GM12878 (cell line): ENCODE results near the gene CD177. TPM values are rescaled to one million over a fixed set of nuclear protein-coding genes. Genes with fewer than 3 reads are reported as not detected.
"Not testable (repeated sequence)": the region's sequence is repeated elsewhere in the genome, so short reads cannot be mapped to it uniquely, and the experiment has no call there.

Source experiments
- ATAC-seq: fragments of 200-7000 bp; cut with Tn5 transposase; 3 replicates; pipeline ENCODE4 v1.9.1; 2020; ENCODE audit warnings: mild to moderate bottlenecking, moderate library complexity
- BruUV-seq: library from RNA; stranded (reverse); fragments of 400-500 nt; replicated peaks from 2 replicates; lab custom pipeline; 2021; lab: Mats Ljungman, UMichigan
- CTCF ChIA-PET: fragments of 300-600 bp; sonication (Branson Sonifier 250); formaldehyde crosslinking; extraction: SDS; loops from one replicate; lab custom pipeline; 2021; ENCODE audit warnings: inconsistent platforms; lab: Yijun Ruan, JAX
- POLR2A ChIA-PET: fragments of 350-600 bp; formaldehyde crosslinking; extraction: SDS; loops from one replicate; lab custom pipeline; 2021; ENCODE audit warnings: inconsistent platforms; lab: Charles Lee
- RAD21 ChIA-PET: fragments of 300-600 bp; sonication (Branson Sonifier 250); formaldehyde crosslinking; loops from one replicate; lab custom pipeline; 2023; ENCODE audit warnings: antibody characterized with exemption; ENCODE audit not compliant: unreplicated experiment; lab: Charles Lee
- SMC1A ChIA-PET: fragments of 300-600 bp; sonication (Branson Sonifier 250); formaldehyde crosslinking; loops from one replicate; lab custom pipeline; 2023; ENCODE audit not compliant: unreplicated experiment, uncharacterized antibody; lab: Charles Lee
- DNase-seq: peaks from one replicate; pipeline ENCODE4 v3.0.0-alpha.2; 2011; ENCODE audit warnings: low read depth, low spot score
- FAIRE-seq: peaks from 3 replicates; lab custom pipeline; 2011; peaks lifted over from hg19 to GRCh38; lab: Jason Lieb, UNC
- H2AFZ ChIP-seq: 2 replicates; pipeline ENCODE4 v1.6.0; 2011; ENCODE audit warnings: low read depth, low read length, control low read depth; ENCODE audit not compliant: control insufficient read depth
- H3K27ac ChIP-seq: 2 replicates; pipeline ENCODE4 v1.5.1; 2011; ENCODE audit warnings: control low read depth; ENCODE audit not compliant: control insufficient read depth, insufficient read depth
- H3K27me3 ChIP-seq, 2 experiments: replicated peaks in 1 of 2; 2 replicates each; pipeline versions ENCODE4 v1.6.0 to v1.6.1; 2011; ENCODE audit warnings: low read length in 1 of 2; ENCODE audit not compliant: control insufficient read depth in 2 of 2, insufficient read depth in 2 of 2
- H3K36me3 ChIP-seq, 2 experiments: 2 replicates each; pipeline ENCODE4 v1.5.1; 2011; ENCODE audit warnings: low read length in 1 of 2; ENCODE audit not compliant: control insufficient read depth in 2 of 2, insufficient read depth in 2 of 2
- H3K4me1 ChIP-seq: 2 replicates; pipeline ENCODE4 v1.6.1; 2011; ENCODE audit warnings: mild to moderate bottlenecking, low read length, moderate library complexity, mixed read lengths; ENCODE audit not compliant: control insufficient read depth, insufficient read depth
- H3K4me2 ChIP-seq: 2 replicates; pipeline ENCODE4 v1.6.0; 2011; ENCODE audit warnings: control low read depth; ENCODE audit not compliant: control insufficient read depth, insufficient read depth
- H3K4me3 ChIP-seq: fragments of 200-600 bp; sonication (generic); 2 replicates; pipeline ENCODE4 v1.5.1; 2016
- H3K79me2 ChIP-seq: 2 replicates; pipeline ENCODE4 v1.6.0; 2011; ENCODE audit warnings: low read length; ENCODE audit not compliant: control insufficient read depth, insufficient read depth
- H3K9ac ChIP-seq: 2 replicates; pipeline ENCODE4 v1.8.0; 2011; ENCODE audit warnings: low read length, control low read depth, mixed read lengths; ENCODE audit not compliant: control insufficient read depth, insufficient read depth
- H3K9me3 ChIP-seq: replicated peaks from 3 replicates; pipeline ENCODE4 v1.5.1; 2011; ENCODE audit warnings: mild to moderate bottlenecking, low read length; ENCODE audit not compliant: control insufficient read depth, insufficient read depth
- H4K20me1 ChIP-seq: 2 replicates; pipeline ENCODE4 v1.6.0; 2011; ENCODE audit not compliant: control insufficient read depth, insufficient read depth
- ATF7 ChIP-seq: fragments of 450-650 bp; IDR thresholded peaks from 2 replicates; pipeline ENCODE4 v1.6.1; 2016; ENCODE audit warnings: low read depth, mild to moderate bottlenecking
- HCFC1 ChIP-seq: fragments of 150-350 bp; IDR thresholded peaks from 2 replicates; pipeline ENCODE4 v1.6.1; 2014; ENCODE audit warnings: low read length
- HDAC2 ChIP-seq: fragments of 200-600 bp; sonication (generic); IDR thresholded peaks from 2 replicates; pipeline ENCODE4 v1.6.1; 2017
- IKZF2 ChIP-seq, 2 experiments: fragments of 450-650 bp; IDR thresholded peaks; 2 replicates each; pipeline ENCODE4 v1.6.1; 2017; ENCODE audit warnings: mild to moderate bottlenecking in 2 of 2, moderate library complexity in 2 of 2
- MYB ChIP-seq: fragments of 150-350 bp; IDR thresholded peaks from 2 replicates; pipeline ENCODE4 v1.6.1; 2014; ENCODE audit warnings: mild to moderate bottlenecking, low read depth, low read length, borderline replicate concordance
- NR2C2 ChIP-seq: IDR thresholded peaks from 2 replicates; pipeline ENCODE4 v1.6.1; 2011; ENCODE audit warnings: borderline replicate concordance, low read depth; ENCODE audit not compliant: control insufficient read depth, insufficient read length
- PAX8 ChIP-seq: fragments of 450-650 bp; IDR thresholded peaks from 2 replicates; pipeline ENCODE4 v1.6.1; 2017; ENCODE audit warnings: mild to moderate bottlenecking, moderate library complexity
- PBX3 ChIP-seq: IDR thresholded peaks from 2 replicates; pipeline ENCODE4 v1.6.1; 2011; ENCODE audit warnings: mild to moderate bottlenecking, low read depth, low read length, moderate library complexity; ENCODE audit not compliant: insufficient replicate concordance
- PML ChIP-seq: IDR thresholded peaks from 2 replicates; pipeline ENCODE4 v1.6.1; 2012; ENCODE audit warnings: low read length, inconsistent platforms
- POLR2A ChIP-seq: IDR thresholded peaks from 2 replicates; pipeline ENCODE4 v1.6.1; 2011; ENCODE audit warnings: low read depth, mild to moderate bottlenecking, low read length
- TAF1 ChIP-seq: IDR thresholded peaks from 2 replicates; pipeline ENCODE4 v1.6.1; 2011; ENCODE audit warnings: mild to moderate bottlenecking, low read depth, low read length, borderline replicate concordance
- ZBED1 ChIP-seq: IDR thresholded peaks from 2 replicates; pipeline ENCODE4 v1.6.1; 2016; ENCODE audit warnings: borderline replicate concordance
- ZNF384 ChIP-seq: IDR thresholded peaks from 2 replicates; pipeline ENCODE4 v1.6.1; 2012; ENCODE audit warnings: low read depth, mild to moderate bottlenecking, low read length, improper control_type of control experiment, borderline replicate concordance
- WGBS: methylation state at CpG from one replicate; pipeline ENCODE4 v1.1.6; 2016; ENCODE audit warnings: low lambda C conversion rate; ENCODE audit not compliant: insufficient replicate concordance, insufficient coverage; ENCODE audit errors: missing lambda C conversion rate; 5-methylcytosine and 5-hydroxymethylcytosine counted together
- in situ Hi-C: fragments of 300-500 bp; cut with MboI; formaldehyde crosslinking; loops from 9 replicates; pipeline ENCODE4 v1.14.3; 2018; ENCODE audit warnings: mixed read lengths
- intact Hi-C: fragments of 100-400 bp; cut with micrococcal nuclease; formaldehyde crosslinking; loops from one replicate; pipeline ENCODE4 v1.14.2; 2022; ENCODE audit not compliant: unreplicated experiment
- polyA plus RNA-seq, 11 experiments: library from polyadenylated mRNA; depleted of rRNA in 4 of 11; unstranded in 6 of 11; stranded (reverse) in 5 of 11; fragments of >200 nt; fragmentation: Nextera tagmentation in 4 of 11; fragmentation: Illumina TruSeq in 1 of 11; extraction: Ambion mirVana in 4 of 11; extraction: Trizol in 1 of 11; gene quantifications; 1 replicate in 1 of 11; 2 replicates in 10 of 11; pipeline versions ENCODE4 v1.2.1 to v1.2.3, GENCODE V29; 2011 to 2016; ENCODE audit warnings: inconsistent platforms in 2 of 11, missing spikeins in 2 of 11, low read depth in 1 of 11
- total RNA-seq, 4 experiments: library from RNA; depleted of rRNA in 3 of 4; stranded (reverse); fragments of >200 nt in 3 of 4; fragmentation: Illumina TruSeq in 1 of 4; extraction: Trizol in 1 of 4; gene quantifications; 2 replicates each; pipeline versions ENCODE4 v1.2.1 to v1.2.3, GENCODE V29; 2013 to 2021

Gene CD177
- total and polyA plus RNA-seq, 10 of the 15 experiments (the other 5 are each of a cell fraction or from before 2014, with no cell fraction given), result not detected

- Histone ChIP-seq H3K4me3 (no peak overlapping the region), H3K27me3 (no peaks in the 10 kb centered on the region)
- no TSS peak for BruUV-seq
- no peak for TF ChIP-seq HCFC1
- no peak for TF ChIP-seq HDAC2
- TF ChIP-seq ZNF384, result no peak
- TF ChIP-seq PML, result no peak
- no peak for TF ChIP-seq POLR2A
- TF ChIP-seq ATF7, result no peak
- TF ChIP-seq PAX8, result no peak
- no peak for TF ChIP-seq TAF1
- TF ChIP-seq NR2C2, result no peak
- TF ChIP-seq MYB, result no peak
- no peak for TF ChIP-seq IKZF2 (IDR thresholded peaks at IDR 0.05)
- no peak for TF ChIP-seq ZBED1
- TF ChIP-seq PBX3, result no peak
- TF ChIP-seq, all 136 proteins: peak for 0
- no peak overlapping the region for H3K9ac ChIP-seq
- ChIA-PET POLR2A (no interaction called here), CTCF (no interaction called here), RAD21 (no interaction called here), SMC1A (no interaction called here)
- WGBS, result 36% methylated on average over 11 of the region's 19 CpGs
- intact Hi-C loops (no loop called here), in situ Hi-C loops (no loop called here)
- no peaks in the 10 kb centered on the region for H3K36me3 ChIP-seq
- H3K4me2 ChIP-seq, result no peak overlapping the region
- FAIRE-seq (no peak), ATAC-seq (no peak), DNase-seq (no peak)
- H3K9me3 ChIP-seq, result no peaks in the 10 kb centered on the region
- H3K27ac ChIP-seq, result no peak overlapping the region
- H4K20me1 ChIP-seq, result no peaks in the 10 kb centered on the region
- H3K4me1 ChIP-seq, result no peaks in the 10 kb centered on the region
- no peak overlapping the region for H2AFZ ChIP-seq
- H3K79me2 ChIP-seq, result no peaks in the 10 kb centered on the region
Measured at GRCh38 chr19:43354305-43354627, 780 bp downstream of the CD177 start.

- H3K36me3 ChIP-seq, SMC1A ChIA-PET, H3K79me2 ChIP-seq, H3K9me3 ChIP-seq, H3K27ac ChIP-seq, DNase-seq, H3K4me3 ChIP-seq, H2AFZ ChIP-seq, BruUV-seq, H3K4me2 ChIP-seq, CTCF ChIA-PET, FAIRE-seq, POLR2A ChIA-PET, intact Hi-C loops, RAD21 ChIA-PET, ATAC-seq, H4K20me1 ChIP-seq, H3K27me3 ChIP-seq, H3K9ac ChIP-seq, H3K4me1 ChIP-seq, in situ Hi-C loops: not testable (repeated sequence)
- WGBS, result no CpG with 5 or more reads among the region's 3 CpGs
Measured at GRCh38 chr19:43356749-43357148, 3.3 kb downstream of the CD177 start.
